NCI-H226 (cell line): Measurements from ENCODE around the gene TEX53.

Source experiments
- DNase-seq: peaks from one replicate; pipeline ENCODE4 v3.0.0-alpha.2; 2015

The TEX53 gene

DNA sequence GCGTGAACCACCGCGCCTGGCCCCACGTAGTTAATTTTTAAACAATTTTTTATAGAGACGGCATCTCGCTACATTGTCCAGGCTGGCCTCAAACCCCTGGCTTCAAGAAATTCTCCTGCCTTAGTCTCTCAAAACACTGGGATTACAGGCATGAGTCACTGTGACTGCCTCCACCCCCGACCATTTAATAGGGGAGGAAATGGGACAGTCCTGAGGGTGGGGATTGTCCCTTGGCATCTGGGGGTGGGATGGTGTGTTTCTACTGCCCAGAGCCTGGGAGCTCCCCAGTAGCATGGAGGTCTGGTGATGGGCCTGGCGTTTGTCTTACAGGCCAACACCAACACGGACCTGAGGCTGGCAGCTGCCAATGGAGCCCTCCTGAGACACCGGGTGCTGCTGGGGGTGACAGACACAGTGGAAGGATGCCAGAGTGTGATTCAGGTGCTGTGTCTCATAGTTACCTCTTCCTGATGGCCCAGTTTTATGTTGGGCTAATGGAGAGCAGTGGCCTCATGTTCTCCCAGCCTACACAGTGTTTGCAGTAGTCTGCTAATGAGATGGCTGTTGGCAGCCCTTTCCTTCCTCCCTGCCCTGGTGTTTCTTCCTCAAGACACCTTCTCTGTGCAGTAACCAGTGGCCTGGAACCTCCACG, 24.0 kb downstream of the TEX53 start:
- DNase-seq: no peak

DNA sequence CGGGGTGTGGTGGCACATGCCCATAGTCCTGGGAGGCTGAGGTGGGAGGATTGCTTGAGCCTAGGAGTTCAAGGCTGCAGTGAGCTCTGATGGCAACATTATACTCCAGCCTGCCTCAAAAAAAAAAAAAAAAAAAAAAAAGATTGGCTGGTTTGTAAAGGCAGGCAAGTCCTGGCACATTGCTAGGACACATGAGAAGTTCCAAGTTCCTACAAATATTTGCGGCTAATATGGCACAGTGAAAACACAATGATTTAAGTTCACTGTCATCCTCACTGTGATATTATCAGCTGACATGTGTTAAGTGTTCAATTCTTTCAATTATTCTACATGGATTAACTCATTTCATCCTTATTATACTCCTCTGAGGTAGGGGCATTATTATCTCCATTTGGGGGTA, 26.4 kb downstream of the TEX53 start:
- no peak for DNase-seq

DNA sequence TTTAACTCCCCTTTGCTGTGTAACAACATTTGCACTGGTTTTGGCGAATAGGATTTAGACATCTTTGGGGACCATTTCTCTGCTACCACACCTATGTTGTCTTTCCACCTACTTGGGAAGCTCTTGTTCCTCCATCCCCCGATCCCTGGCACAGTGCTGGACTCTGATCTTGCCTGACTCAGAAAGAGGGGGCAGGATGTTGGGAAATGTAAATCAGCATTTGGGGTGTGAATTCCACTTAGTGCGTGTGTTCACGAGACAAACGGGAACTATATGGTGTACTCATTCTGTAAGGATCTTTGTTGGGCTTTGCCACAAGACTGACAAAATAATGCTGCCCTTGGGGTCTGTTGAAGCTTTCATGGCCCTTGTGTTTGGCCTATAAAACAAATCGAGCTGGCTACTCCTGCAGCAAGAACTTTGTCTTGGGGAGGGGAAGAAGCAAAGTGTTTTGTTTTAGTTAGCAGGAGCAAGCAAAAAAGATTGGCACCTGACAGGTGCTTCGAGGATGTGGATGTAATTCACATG, 28.0 kb downstream of the TEX53 start:
- DNase-seq: no peak

DNA sequence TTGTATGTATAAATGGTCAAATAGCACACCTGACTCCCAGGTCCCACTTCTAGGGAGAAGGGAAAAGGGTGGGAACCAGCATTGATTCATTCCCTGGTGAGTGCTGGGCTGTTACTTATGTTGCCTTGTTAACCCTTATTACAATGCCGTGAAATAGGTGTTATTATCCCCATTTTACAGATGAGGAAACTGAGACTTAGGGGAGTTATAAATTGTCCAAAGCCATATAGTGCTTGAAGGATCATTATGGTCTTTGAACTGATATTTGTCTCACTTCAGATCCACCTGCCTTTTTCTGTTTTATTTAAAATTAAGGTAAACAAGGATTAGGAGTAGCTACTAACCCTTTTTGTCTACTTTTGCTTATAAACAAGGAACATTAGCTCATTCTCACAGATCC, 30.1 kb downstream of the TEX53 start:
- DNase-seq: no peak

DNA sequence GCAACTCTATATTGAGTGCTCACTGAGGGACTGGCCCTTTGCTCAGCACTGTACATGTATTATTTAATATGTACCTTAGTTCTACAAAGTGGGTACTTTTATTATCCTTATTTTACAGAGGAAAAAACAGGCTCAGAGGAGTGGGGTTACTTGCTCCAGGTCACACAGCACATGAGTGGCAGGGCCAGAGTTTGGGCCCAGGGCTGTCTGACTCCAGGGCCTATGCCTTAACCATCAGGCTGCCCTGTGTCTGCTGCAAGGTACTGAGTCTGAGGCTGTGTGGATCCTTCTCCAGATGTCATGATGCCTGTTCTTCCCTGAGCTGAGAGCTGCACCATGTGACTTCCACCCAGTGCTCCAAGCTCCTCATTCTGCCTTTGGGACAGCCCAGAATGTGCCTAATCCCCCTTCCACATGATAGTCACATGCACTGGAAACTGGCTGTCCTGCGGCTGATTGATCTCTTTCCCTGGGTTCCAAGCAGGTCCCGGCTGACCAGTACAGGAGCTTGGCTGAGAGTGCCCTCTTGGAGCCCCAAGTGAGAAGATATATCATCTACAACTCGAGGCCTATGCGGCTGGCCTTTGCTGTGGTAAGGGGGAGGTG, 31.1 kb downstream of the TEX53 start:
- no peak for DNase-seq

DNA sequence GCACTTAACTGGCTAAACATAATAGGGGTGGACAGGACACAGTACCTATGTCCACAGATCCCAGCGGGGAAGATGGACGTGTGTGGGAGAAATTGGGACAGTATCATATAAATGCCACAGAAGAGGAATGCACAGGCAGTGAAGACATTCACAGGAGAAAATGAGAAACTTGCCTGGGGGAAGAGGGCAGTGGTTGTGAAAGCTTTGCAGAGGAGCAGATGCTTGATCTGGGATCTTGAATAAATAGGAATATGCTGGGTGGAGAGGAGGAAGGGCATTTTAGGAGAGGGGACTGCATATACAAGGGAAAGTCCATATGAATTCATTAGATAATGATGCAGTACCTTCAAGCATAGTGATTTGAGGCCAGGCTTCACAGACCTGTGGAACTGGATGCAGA, 32.9 kb downstream of the TEX53 start:
- no peak for DNase-seq

DNA sequence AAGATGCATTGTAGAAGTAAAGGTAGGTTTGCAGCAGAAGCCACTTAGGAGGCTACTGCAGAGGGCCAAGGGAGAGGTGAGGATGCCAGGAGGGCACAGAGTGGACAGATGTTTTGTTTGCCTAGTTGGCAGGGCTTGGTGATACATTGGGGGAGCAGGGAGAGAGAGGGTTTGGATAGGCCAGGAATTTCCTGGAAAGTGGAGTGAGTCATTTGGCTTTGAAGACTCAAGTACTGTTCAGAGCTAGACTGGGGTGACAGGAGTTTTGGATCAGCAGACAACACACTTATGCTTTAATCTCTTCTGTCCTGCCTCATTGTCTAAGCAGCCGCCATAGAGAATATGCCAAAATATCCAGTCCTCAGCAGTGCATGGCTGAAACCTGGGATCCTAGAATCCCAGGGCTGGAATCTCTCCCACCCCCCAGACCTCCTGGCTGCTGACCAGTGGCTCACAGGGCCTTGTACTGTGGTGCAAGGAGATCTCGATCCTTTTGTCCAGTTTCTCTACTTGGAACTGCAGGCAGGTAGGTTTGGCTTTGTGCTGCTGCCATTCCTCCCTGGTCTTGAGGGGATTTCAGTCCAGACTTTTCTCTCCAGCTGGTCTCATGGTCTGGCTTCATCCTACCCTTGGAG, 35.5 kb downstream of the TEX53 start:
- DNase-seq: peak; percentile 65

DNA sequence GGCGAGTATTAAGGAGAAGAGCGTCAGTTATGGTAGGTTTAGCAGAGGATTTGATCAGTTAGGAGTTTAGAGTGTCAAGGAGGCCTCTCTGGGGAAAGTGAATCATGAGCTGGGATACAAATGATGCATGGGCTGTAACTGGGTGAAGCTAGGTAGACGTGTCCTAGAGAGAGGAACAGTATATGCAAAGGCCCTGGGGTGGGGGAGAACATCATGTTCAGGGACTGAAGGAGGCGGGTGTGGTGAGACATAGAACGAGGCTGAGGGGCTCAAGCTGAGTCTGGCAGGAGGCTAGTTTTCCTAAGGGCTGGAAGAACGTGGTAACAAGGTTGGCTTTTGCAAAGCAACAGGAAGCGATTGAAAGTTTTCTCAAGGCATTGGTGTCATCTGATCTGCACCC, 36.0 kb downstream of the TEX53 start:
- DNase-seq: no peak

DNA sequence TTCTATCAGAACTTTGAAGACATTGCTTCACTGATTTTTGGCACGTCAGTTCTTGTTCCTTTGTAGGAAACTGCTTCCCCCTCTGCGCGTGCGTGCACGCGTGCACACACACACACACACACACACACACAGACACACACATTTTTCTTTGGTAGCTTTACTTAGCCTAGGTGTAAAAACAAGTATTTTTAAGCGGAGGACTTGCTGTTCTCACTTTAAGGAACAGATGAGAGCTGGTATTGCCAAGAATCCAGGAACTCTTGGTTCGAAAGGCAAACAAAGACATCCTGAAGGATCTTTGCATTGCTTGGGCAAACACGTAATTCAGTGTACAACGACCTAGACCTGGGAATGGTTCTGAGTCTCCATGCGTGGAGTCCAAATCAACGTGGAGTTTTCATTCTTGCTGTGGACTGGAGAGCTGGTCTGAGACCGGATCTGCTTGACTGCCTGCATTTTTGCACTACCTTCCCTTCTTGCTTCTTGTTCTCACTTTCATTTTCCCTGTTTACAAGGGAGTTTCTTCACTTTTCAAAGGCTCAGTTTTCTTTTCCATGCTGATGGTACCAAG, 38.3 kb downstream of the TEX53 start:
- no peak for DNase-seq

DNA sequence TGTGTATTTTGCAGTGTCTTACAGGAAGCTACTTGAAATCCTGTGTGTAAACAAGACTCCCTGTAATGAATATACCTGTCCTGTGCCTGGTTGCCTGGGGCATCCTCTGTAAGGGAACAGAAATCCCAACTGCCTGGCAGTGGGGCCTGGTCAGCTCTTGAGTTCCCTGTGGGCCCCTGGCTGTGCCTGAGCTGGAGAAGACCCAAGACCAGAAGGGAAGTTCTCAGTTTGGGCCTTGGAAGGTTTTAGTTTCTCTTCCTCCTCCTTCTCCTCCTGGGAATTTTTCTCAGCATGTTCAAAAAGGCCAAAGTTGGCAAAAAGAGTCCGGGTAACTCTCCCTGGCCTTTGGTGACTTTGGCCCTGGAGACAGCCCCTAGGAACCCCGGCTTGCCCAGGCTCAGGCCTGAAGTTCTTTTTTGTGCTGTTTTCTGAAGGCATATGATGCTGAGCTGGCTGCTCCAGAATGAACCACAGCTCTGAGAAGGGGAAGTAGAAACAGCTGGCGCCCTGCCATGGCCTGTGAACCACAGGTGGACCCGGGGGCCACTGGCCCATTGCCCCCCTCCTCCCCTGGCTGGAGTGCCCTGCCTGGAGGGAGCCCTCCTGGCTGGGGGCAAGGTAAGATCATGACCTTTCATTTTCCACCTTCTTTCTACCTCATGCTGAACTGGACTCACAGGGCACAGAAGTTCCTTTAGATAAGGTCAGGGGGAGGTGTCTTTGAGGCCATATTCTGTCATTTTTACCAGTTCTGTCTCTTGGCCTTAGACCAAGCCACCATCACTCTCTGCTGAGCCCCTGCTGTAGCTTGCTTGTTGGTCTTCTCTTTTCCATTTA, 40.7 kb downstream of the TEX53 start:
- no peak for DNase-seq

DNA sequence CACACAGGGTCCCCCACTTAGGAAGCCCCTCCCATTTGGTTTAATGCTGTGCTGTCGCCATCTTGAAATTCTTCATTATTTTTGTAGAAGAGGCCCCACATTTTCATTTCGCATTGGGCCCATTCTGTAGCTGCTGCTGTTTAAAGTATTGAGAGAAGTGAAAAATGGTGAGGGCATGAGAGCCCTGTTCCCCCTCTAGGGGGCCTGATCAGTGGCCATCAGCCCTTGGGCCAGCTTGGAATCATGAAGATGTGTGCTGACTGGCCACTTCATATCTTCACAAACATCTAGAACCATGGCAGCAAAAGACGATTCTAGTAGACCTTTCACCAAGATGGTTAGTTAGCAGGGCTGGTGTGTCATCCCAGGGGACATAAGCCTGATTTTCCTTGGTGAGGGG, 43.2 kb downstream of the TEX53 start:
- no peak for DNase-seq

DNA sequence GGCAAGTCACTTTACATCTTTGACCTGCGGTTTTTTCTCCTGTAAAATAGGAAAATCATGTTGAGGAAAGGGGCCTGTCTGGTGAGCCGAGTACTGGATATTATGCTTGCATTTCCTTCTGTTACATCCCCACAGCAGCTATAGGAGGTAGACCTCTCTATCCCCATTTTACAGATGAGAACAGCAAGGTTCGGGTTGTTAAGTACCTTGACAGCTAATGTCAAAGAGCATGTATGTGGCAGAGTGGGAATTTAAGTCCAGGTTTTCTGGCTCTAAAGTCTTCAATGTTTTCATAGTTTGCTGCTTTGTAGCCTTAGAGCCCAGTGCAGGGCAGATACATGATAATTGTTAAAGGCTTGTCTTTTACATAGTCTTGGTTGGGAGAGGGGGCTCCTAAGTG, 43.7 kb downstream of the TEX53 start:
- DNase-seq: no peak

DNA sequence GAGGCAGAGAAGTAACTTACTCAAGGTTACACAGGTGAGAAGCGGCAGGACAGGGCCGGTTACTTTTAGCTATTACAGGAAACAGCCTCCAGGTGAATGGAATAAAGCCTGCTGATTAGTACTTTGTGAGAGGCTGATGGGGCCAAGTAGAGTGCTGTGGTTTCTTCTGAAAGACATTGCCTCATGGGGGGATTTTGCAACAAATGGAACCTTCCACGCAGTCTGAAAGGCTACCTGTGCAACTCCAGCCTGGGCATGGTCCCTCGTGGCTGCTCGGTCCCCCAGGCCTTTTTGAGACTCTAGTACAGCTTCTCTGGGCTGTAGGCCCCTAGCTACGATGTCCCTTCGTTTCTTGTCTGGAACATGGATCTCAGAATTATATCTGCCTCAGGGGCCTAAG, 44.5 kb downstream of the TEX53 start:
- no peak for DNase-seq

DNA sequence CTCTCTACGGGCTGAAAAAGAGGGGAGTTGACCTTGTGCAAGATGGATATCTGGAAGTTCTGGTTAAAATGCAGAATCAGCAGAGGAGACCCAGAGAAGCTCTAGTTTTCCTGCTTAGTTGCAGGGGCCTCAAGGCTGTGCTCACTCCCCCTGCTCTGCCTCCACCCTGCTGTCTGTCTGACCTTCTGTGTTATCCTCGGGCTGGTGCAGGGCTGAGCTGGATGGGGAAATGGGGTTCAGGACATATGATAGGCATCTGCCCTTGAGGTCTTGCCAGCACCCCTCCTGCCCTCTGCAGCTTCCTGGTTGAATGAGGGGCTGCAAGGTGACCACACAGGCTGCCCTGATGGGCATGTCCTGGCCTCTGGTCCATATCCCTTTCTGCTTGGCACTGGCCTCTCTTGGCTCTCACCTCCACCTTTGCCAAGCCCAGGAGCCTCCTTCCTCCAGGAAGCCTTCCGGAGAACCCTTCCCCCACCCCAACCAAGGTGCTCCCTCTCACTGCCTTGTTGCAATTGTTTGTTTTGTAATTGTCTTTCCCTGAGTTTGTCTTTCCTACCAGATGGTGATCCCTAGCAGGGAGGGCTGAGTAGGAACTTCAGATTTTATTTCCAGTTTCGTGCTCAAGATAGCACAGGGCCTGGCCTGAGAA, 45.2 kb downstream of the TEX53 start:
- no peak for DNase-seq

DNA sequence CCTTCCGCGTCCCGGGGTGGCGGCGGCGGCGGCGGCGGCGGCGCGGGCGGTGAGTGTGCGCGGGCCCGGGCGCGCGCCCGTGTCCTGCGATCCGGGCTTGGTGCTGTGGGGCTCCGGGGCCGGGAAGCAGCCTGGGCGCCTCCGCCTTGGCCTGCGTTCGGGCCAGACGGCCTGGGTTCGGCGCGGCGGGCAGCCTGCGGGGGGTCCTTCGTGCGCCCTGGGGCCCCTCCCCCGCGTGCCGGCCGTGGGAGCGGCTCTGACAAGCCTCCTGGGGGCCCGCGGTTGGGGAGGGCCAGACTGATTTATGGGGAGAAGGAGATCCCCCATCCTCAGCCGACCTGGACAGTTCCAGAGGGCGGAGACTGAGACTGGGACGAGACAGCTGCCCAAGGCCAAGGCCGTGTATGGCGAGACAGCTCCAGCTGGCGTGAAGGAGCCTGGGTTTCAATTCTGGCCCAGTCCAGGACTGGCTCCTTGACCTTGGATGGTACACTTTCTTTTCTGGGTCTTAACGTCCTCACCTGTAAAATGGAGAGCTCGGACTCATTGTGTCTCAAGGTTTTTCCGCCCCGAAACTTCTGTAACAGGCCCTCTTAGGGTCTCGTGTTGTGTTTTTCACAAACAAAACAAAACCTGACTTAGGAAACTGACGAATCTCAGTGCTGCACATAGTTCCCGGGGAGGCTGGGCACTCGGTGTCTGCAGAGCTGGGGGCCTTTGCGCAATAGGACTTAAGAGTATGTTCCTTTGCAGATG, 45.9 kb downstream of the TEX53 start:
- peak; percentile 51 for DNase-seq

DNA sequence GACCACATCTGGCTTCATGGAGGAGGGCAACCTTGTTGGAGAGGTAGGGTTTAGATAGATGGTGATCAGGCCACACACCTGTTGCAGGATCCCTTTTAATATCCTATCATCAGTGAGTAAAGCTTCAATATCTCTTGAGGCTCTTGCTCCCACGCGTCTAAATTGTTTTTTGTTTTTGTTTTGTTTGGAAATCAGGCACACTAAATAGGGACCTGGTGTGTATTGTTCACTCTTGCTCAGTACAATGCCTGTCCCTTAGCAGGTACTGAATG, 49.1 kb downstream of the TEX53 start:
- no peak for DNase-seq

DNA sequence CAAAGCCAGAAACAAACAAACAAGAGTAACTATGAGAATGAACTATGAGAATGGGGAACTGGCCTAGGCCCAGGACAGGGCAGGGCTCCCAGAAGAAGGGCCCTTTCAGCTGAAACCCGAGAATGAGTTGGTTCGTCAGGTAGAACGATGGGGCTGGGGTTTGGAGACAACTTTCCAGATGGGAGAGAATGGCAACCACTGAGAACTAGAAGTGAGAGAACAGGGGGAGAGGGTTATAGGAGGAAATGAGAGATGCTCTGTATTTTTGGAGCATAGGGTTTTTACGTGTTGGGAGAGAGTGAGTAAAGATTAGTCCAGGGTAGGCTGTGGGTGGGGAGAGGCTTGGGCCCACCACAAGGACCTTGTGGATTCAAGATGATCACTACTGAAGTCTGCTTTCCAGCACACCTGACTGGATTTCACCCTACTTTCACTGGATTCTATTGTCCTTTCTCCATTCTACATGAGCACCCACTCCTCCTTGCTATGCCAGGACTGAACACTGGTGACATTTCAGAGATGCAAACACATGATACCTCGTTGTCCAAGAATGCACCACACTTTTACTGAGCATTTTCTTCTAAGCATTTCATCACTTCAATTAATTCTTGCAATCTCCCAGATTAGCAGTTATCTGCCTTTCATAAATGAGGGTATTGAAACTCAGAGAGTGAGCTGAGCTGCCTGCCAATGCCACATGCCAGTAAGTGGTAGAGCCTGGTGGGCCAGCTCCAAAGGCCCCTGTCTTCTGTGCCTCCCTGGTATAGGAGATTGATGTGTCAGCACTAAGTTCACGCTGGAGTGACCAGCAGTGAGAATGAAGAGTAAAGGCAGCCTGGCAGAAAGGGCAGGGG, 49.7 kb downstream of the TEX53 start:
- DNase-seq: no peak

DNA sequence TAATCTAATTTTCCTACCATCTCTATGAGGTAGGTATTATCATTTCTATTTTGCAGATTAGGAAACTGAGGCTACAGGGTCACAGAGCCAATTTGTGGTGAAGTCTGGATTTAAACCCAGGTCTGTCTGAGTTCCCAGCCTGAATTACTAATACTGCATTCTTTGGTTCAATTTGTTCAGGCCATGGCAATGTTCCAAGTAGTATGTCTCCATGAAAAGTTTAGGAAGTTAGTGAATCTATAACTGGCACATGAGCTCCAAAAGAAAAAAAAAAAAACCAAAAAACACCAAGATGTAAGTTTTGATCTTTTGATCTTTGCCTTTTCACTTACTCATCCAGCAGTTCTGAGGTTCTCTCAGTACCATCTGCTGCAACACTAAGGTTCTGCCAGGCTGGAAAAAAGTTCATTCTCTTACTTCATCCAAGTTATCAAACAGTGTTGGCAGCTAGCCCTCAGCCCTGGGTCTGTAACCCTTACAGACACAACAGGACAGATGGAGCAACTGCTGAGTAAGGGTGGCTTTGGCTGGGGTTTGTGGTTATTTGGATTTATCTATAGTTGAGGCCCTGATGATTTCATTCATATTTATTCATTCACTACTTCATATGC, 50.9 kb downstream of the TEX53 start:
- DNase-seq: peak; percentile 52
